ENCODE results near the gene CCL23. TPM values are rescaled to one million over a fixed set of nuclear protein-coding genes. Genes with fewer than 3 reads are reported as not detected.
A peak's percentile ranks its signal among the peaks of the same experiment; 100 is the strongest.

CCL23 gene
- total RNA-seq, 4 donors from 2014 or later: 1.3 to 9.6 (median 2.5) TPM

GRCh38 chr17:35977509-35977908 is 40.3 kb downstream of the CCL23 start:
- TF ChIP-seq POLR2A (IDR thresholded peaks at IDR 0.05; ENCODE audit: low read depth) (no peak), POLR2AphosphoS5 (IDR thresholded peaks at IDR 0.05) (no peak), EP300 (IDR thresholded peaks at IDR 0.05) (no peak)
- TF ChIP-seq, protein P1, sequence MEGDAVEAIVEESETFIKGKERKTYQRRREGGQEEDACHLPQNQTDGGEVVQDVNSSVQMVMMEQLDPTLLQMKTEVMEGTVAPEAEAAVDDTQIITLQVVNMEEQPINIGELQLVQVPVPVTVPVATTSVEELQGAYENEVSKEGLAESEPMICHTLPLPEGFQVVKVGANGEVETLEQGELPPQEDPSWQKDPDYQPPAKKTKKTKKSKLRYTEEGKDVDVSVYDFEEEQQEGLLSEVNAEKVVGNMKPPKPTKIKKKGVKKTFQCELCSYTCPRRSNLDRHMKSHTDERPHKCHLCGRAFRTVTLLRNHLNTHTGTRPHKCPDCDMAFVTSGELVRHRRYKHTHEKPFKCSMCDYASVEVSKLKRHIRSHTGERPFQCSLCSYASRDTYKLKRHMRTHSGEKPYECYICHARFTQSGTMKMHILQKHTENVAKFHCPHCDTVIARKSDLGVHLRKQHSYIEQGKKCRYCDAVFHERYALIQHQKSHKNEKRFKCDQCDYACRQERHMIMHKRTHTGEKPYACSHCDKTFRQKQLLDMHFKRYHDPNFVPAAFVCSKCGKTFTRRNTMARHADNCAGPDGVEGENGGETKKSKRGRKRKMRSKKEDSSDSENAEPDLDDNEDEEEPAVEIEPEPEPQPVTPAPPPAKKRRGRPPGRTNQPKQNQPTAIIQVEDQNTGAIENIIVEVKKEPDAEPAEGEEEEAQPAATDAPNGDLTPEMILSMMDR (IDR thresholded peaks at IDR 0.05): no peak
- Histone ChIP-seq H3K27me3 (peaks cover 0 to 9% (median 0%) of the 10 kb centered on the region in 4 donors), H3K4me1 (peaks cover 6 to 15% (median 10%) of the 10 kb centered on the region in 4 donors), H3K27ac (replicated peaks in 1 of 4) (no peak overlapping the region), H3K4me3 (no peak overlapping the region), H3K36me3 (no peaks in the 10 kb centered on the region), H3K9me3 (no peaks in the 10 kb centered on the region)
- intact Hi-C loops (cut with DNase I): loop anchor here (10.0 kb wide), 1 partner anchor 97 kb away; no protein-coding TSS in a partner anchor
- DNase-seq (ENCODE audit: extremely low spot score): peak; percentile 42
- WGBS: 87% methylated on average over 7 of the region's 7 CpGs

DNA sequence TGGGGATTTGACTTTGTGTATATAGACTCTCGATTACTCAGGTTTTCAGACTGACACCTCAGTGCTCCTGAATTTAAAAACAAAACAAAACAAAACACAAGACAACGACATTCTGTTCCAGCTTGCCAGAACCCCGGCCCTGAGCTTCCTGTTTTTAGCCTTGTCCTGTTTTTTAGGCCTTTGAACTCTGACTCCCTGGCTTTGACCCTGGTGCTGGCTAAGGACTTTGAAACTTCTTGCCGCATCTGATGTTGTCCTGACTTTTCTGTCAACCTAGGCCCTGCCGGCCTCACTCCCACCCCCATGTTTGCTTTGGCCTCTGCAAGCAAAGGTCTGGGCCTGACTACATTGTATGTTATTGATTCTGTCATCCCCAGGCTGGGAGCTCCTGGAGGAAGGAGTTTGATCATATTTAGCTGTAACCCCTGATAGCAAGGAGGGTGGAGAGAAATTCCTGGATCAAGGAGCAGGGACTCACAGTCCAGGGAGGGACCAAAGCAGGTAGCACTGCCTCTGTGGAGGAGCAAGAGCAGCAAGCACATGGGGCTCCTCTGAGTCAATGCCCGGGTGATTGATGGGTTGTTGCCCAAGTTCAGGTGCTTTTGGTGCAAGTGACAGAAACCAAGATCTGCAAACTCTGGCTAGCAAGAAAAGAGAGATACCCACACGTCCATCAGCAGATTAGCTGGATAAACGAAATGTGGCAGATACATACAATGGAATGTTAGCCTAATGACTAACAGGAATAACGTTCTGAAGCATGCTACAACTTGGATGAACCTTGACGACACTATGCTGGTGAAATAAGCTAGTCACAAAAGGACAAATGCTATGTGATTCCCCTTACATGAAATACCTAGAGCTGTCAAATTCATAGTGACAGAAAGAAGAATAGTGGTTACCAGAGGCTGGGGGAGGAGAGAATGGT is 44.2 kb downstream of the CCL23 start:
- Histone ChIP-seq H3K4me1 (peaks cover 6 to 24% (median 16%) of the 10 kb centered on the region in 4 donors), H3K4me3 (no peak overlapping the region), H3K9me3 (no peaks in the 10 kb centered on the region), H3K27me3 (peaks cover 0 to 9% (median 0%) of the 10 kb centered on the region in 4 donors), H3K36me3 (no peaks in the 10 kb centered on the region), H3K27ac (replicated peaks in 1 of 4) (no peak overlapping the region)
- DNase-seq (ENCODE audit: extremely low spot score): peak; percentile 89
- intact Hi-C loops (cut with DNase I): loop anchor here (10.0 kb wide), 1 partner anchor 101 kb away; no protein-coding TSS in a partner anchor
- WGBS: 54% methylated on average over 10 of the region's 10 CpGs
- TF ChIP-seq POLR2A (IDR thresholded peaks at IDR 0.05; ENCODE audit: low read depth): no peak
- TF ChIP-seq, protein P1 (IDR thresholded peaks at IDR 0.05): no peak

- peak overlapping the region in 1 of 4 donors; percentile 13 for H3K27ac ChIP-seq (replicated peaks in 1 of 4)
- no peak overlapping the region for H3K4me3 ChIP-seq
- peaks cover 0 to 4% (median 0%) of the 10 kb centered on the region in 4 donors for H3K27me3 ChIP-seq
- H3K36me3 ChIP-seq: no peaks in the 10 kb centered on the region
- peaks cover 6 to 24% (median 16%) of the 10 kb centered on the region in 4 donors for H3K4me1 ChIP-seq
- DNase-seq (ENCODE audit: extremely low spot score): no peak
- no peak for TF ChIP-seq EP300 (IDR thresholded peaks at IDR 0.05)
- TF ChIP-seq, protein P1 (IDR thresholded peaks at IDR 0.05): no peak
- no peak for TF ChIP-seq POLR2A (IDR thresholded peaks at IDR 0.05; ENCODE audit: low read depth)
- TF ChIP-seq POLR2AphosphoS5 (IDR thresholded peaks at IDR 0.05): no peak
- WGBS: 79% methylated on average over 4 of the region's 4 CpGs
- intact Hi-C loops (cut with DNase I): loop anchor here (10.0 kb wide), 1 partner anchor 102 kb away; no protein-coding TSS in a partner anchor
- H3K9me3 ChIP-seq: no peaks in the 10 kb centered on the region
Observed at GRCh38 chr17:35972945-35973332, 44.8 kb downstream of the CCL23 start.

DNA sequence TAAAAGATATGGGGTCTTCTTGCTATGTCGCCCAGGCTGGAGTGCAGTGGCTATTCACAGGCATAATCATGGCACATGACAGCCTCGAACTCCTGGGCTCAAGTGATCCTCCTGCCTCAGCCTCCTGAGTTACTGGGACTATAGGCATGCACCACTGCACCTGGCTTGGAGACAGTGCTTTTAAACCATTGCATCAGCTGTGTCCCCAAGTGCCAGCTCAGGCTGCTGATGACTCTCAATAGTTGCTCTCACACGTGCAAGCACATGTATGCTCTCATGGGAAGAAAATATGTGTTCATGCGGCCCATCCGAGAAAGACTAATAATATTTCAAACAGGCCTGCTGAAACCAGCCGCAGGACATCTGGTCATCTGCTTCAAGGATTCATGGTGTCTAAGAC is 45.2 kb downstream of the CCL23 start:
- Histone ChIP-seq H3K9me3 (no peaks in the 10 kb centered on the region), H3K27ac (replicated peaks in 1 of 4) (peak overlapping the region in 1 of 4 donors; percentile 13), H3K27me3 (no peaks in the 10 kb centered on the region), H3K36me3 (no peaks in the 10 kb centered on the region), H3K4me3 (no peak overlapping the region), H3K4me1 (peaks cover 6 to 24% (median 16%) of the 10 kb centered on the region in 4 donors)
- no peak for TF ChIP-seq EP300 (IDR thresholded peaks at IDR 0.05)
- TF ChIP-seq POLR2A (IDR thresholded peaks at IDR 0.05; ENCODE audit: low read depth): no peak
- TF ChIP-seq, protein P1 (IDR thresholded peaks at IDR 0.05): no peak
- no peak for TF ChIP-seq POLR2AphosphoS5 (IDR thresholded peaks at IDR 0.05)
- DNase-seq (ENCODE audit: extremely low spot score): no peak
- intact Hi-C loops (cut with DNase I): loop anchor here (10.0 kb wide), 1 partner anchor 102 kb away; no protein-coding TSS in a partner anchor
- 79% methylated on average over 6 of the region's 6 CpGs for WGBS
